Placental epithelial cell (primary cell): ENCODE results near the gene MAPK8IP3. TPM values are rescaled to one million over a fixed set of nuclear protein-coding genes. Genes with fewer than 3 reads are reported as not detected.

Experiments used
- small RNA-seq: library from RNA; depleted of rRNA; stranded (forward); fragments of <200 nt; gene quantifications from one replicate; pipeline ENCODE3, GENCODE V24; 2012
- total RNA-seq: library from RNA; depleted of rRNA; stranded (reverse); fragments of >200 nt; gene quantifications from 2 replicates; pipeline ENCODE4 v1.2.3, GENCODE V29; 2012

MAPK8IP3 gene
- 80.5 and 89.4 TPM in 2 replicates for total RNA-seq

GRCh38 chr16:1705688-1706385, at the start of gene MAPK8IP3:
MAPK8IP3 (plus strand) TSS chr16:1706195; CDS start chr16:1706340, 145 bp downstream.

GRCh38 chr16:1677942-1678499, 28.0 kb upstream of the MAPK8IP3 start, which contains the start of gene JPT2:
JPT2 (plus strand) TSS chr16:1678279; CDS start chr16:1678313, 34 bp downstream.

GRCh38 chr16:1771188-1771863, 65.3 kb downstream of the MAPK8IP3 start, which contains the start of gene NME3:
NME3 (minus strand) TSS chr16:1771543; CDS start chr16:1771534, 9 bp downstream.

GRCh38 chr16:1772362-1772907, 66.4 kb downstream of the MAPK8IP3 start, which contains the start of gene EME2:
EME2 (plus strand) TSS chr16:1772810; CDS start chr16:1773228, 418 bp downstream.

GRCh38 chr16:1772908-1773702, 67.1 kb downstream of the MAPK8IP3 start, which contains the start of gene MRPS34:
MRPS34 (minus strand) TSS chr16:1773134; CDS start chr16:1773119, 15 bp downstream.

GRCh38 chr16:1782408-1783264, 76.6 kb downstream of the MAPK8IP3 start, which contains the start of the genes NUBP2 and SPSB3:
NUBP2 (plus strand) TSS chr16:1782960; CDS start chr16:1783021, 61 bp downstream.
SPSB3 (minus strand) TSS chr16:1782571; CDS start chr16:1781483, 1,088 bp downstream.

GRCh38 chr16:1793578-1794220, 87.7 kb downstream of the MAPK8IP3 start, which contains the start of gene IGFALS:
IGFALS (minus strand) TSS chr16:1793705; CDS start chr16:1793652, 53 bp downstream.

Small RNAs within 50 kb of the gene (small RNA-seq; reads per million reads assigned to genes)
- gene MIR3177: 0.55 reads per million, percentile 31 among the genes with 10 or more reads in this experiment

Other genes with a start within 250 kb of the MAPK8IP3 start
- gene CLCN7, start 231.2 kb upstream of the MAPK8IP3 start, total RNA-seq: 47.3 and 78.1 TPM in 2 replicates
- not detected in 2 replicates for gene PTX4, start 217.3 kb upstream of the MAPK8IP3 start, total RNA-seq
- 15.3 and 18.9 TPM in 2 replicates for gene TELO2, start 212.8 kb upstream of the MAPK8IP3 start, total RNA-seq
- gene TMEM204, start 172.5 kb upstream of the MAPK8IP3 start, total RNA-seq: under 0.01 TPM in 1 of 2 replicates, not detected in the other
- 38.5 and 45.2 TPM in 2 replicates for gene IFT140, start 94.1 kb upstream of the MAPK8IP3 start, total RNA-seq
- 17.2 and 20.8 TPM in 2 replicates for gene CRAMP1, start 93.8 kb upstream of the MAPK8IP3 start, total RNA-seq
- 56.9 and 98.6 TPM in 2 replicates for gene JPT2, start 27.9 kb upstream of the MAPK8IP3 start, total RNA-seq
- gene NME3, start 65.3 kb downstream of the MAPK8IP3 start, total RNA-seq: 36.2 and 52.6 TPM in 2 replicates
- gene EME2, start 66.6 kb downstream of the MAPK8IP3 start, total RNA-seq: 13.8 and 14.1 TPM in 2 replicates
- 47.1 and 64.6 TPM in 2 replicates for gene MRPS34, start 66.9 kb downstream of the MAPK8IP3 start, total RNA-seq
- 61.6 and 63.6 TPM in 2 replicates for gene SPSB3, start 76.4 kb downstream of the MAPK8IP3 start, total RNA-seq
- gene NUBP2, start 76.8 kb downstream of the MAPK8IP3 start, total RNA-seq: 56.5 and 92.0 TPM in 2 replicates
- not detected in 2 replicates for gene IGFALS, start 87.5 kb downstream of the MAPK8IP3 start, total RNA-seq
- 5.9 and 24.5 TPM in 2 replicates for gene HAGH, start 120.6 kb downstream of the MAPK8IP3 start, total RNA-seq
- 27.9 and 56.2 TPM in 2 replicates for gene FAHD1, start 121.0 kb downstream of the MAPK8IP3 start, total RNA-seq
- gene MEIOB, start 166.0 kb downstream of the MAPK8IP3 start, total RNA-seq: not detected in 2 replicates
- not detected in 2 replicates for gene HS3ST6, start 212.2 kb downstream of the MAPK8IP3 start, total RNA-seq
- gene MSRB1, start 237.0 kb downstream of the MAPK8IP3 start, total RNA-seq: 16.9 and 20.2 TPM in 2 replicates
- gene RPL3L, start 248.5 kb downstream of the MAPK8IP3 start, total RNA-seq: not detected in 2 replicates